Measurements from ENCODE around the gene ATP5F1C.
"Not testable (repeated sequence)": the region's sequence is repeated elsewhere in the genome, so short reads cannot be mapped to it uniquely, and the experiment has no call there.

The ATP5F1C gene

DNA sequence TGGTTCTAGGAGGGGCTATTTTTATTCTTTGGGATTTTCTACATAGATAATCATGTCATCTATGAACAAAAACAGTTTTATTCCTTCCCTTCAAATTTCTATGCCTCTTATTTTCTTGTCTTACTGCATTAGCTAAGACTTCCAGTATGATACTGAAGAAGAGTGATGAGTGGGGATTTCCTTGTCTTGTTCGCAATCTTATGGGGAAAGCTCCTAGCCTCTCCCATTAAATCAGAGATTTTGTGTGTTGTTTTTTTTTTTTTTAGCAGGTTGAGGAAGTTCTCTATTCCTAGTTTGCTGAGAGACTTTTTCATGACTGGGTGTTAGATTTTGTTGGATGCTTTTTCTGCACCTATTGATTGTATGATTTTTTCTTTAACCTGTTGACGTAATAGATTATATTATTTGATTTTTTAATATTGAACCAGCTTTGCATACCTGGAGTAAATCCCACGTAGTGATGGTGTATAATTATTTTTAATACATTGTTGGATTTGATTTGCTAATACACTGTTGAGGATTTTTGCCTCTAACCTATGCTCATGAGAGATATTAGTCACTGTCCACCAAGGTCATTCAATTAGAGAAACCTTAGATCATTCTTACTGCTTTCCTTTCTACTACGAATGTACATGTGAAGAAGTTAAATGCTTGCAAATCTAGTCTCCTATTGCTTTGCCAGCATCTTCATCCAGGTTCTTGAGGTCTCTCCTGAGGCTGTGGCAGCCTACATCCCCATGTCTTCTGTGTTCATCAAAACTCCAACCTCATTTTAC is 6.5 kb downstream of the ATP5F1C start:
- FAIRE-seq = no peak

DNA sequence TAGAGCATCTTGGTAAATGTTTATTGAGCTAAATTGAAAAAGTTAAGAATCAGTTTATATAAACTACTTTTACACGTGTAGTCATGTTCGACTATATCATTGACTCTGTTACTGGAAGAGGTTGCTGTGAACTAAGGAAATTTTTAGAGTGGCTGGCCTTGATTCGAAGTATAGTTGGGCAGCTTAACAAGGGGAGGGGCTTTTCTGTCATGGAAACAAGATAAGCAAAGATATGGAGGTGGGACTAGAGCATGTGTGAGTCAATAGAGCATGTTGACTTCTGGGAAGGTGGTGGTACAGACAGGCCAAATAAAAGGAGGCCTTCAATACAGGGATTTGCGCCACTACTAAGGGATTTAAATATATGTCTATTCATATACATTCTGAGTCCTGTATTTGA is 7.6 kb downstream of the ATP5F1C start:
- no peak for FAIRE-seq

DNA sequence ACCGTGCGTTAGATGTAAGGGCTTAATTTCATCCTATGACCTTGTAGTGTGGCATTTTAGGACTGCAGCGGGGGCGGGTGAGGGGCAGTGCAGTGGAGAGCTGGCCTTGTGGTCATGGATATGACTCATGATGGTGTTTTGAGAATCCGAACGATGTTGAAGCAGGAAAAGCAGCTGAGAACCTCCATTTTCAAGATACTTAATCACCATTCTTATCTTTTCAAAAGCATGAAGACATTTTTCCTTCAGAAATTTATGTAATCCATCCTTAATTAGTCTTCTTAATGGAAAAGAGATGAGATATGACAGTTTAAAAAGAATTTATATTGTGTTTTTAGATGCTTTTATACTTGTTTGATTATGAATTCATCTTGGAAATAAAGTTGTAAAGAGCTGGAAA is 9.6 kb downstream of the ATP5F1C start:
- peak; percentile 47 for FAIRE-seq

DNA sequence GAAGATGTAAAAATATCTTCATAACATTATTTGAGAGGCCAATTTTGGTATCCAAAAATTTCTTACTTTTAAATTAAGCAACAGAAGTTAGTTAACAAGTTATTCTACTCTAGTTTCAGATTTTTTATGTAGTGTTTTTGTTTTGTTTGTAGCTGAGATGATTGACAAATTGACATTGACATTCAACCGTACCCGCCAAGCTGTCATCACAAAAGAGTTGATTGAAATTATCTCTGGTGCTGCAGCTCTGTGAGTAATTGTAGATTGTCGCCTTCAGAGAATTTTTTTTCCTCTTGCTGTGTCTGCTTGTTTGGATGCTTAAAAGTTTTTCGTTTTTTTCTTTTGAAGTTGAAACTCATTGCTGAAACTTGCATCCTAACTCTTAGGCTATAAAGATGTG is 14.6 kb downstream of the ATP5F1C start:
- no peak for FAIRE-seq

DNA sequence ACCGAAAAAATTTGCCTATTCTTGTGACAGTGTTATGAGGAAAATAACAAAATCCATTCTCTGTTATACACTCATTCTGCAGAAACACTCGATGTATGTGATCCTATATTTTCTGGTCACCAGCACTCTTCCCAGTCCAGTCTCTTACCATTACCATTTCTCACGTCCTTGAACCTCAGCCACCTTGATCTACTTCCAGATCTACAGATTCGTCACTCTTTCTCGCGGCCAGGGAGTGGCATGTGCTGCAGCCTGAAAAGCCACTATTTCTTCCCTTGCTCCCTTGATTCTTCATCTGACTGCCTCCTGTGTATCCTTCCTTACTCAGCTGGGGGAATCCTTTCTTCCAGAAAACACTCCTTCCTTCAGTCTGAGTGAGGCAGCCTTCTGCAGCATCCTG is 16.2 kb downstream of the ATP5F1C start:
- FAIRE-seq = no peak

DNA sequence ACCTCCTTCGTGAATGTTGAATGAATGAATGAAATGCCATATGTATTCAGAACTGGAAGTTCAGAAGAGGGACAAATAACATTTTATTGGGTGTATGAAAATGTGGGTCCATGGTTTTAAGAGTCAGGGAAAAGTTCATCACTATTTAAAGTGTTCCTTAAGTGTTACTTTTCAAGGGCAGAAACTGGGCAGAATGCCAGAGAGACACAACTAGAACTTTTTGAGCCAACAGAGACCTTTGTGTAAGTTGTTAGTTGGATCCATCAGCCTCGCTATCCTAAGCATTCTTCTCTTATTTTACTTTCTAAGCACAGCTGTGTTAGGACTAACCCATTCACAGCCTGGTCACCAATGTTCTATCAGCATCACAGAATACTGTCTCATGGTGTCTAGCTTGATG is 16.8 kb downstream of the ATP5F1C start:
- no peak for FAIRE-seq

DNA sequence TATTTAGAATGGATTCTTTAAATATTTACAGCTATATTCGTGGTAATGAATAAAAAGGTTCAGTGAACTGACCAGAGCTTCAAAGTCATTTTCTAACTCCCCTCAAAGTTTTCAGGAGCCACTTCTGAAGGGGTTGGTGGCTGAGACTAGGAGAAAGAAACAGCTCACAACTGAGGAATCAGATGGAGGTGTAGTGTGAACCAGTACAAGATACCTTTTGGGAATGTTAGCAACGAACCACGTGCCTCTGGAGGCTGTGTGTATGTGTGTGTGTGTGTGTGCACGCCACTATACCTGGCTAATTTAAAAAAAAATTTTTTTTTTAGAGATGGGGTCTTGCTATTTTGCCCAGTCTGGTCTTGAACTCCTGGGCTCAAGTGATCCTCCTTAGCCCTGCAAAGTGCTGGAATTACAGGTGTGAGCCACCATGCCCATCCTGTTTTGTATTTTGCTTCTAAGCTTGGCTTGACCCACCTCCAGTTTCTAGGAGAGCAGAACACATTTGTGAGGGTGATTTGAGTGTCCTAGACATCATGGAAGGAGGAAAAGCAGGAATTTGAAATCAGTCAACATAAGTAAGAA is 20.8 kb downstream of the ATP5F1C start:
- no peak for FAIRE-seq

DNA sequence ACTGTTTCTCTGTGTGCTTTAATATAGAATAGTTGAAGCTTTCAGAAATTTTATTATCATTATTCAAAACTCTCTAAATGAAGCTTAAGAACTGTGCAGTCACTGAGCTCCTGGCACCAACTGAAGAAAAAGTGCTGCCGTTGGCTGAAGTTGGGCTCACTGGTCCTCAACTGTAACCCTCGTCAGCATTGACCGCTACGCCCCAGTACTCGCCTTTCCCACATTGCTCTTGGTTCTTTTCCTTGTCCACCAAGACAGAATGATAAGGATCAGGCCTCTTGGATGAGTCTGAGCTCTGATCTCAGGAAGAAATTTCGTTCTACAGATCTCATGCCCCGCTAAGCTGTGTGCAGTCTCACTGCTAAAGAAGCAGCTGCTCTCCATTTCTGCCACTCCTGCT is 22.5 kb downstream of the ATP5F1C start:
- FAIRE-seq = no peak

DNA sequence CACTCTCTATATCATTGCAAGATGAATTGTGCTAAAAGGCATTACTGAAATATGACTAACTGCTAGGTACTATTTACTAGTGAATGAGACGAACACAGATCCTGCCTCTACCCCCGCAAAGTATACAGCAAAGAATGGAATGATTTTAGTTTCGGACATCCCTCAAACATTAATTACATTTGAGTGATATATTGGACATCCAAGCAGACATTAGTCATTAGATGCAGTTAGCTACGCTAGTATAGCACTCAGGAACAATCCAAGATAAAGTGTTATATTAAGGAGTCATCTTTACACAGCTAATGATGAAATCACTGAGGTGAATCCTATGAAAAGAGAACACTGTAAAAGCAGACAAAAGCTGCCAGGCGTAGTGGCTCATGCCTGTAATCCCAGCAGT is 23.0 kb downstream of the ATP5F1C start:
- no peak for FAIRE-seq

DNA sequence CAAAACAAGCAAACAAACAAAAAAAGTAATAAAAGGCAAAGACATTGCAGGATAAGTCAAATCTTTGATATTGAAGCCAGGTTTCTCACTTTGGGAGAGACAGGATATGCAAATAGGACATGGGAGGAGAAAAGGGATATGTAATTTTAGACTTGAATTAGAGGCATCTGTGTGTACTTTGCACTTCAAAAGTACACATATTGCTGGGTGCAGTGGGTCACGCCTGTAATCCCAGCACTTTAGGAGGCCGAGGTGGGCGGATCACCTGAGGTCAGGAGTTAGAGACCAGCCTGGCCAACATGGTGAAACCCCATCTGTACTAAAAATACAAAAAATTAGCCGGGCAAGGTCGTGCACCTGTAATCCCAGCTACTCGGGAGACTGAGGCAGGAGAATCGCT is 23.8 kb downstream of the ATP5F1C start:
- not testable (repeated sequence) for FAIRE-seq

DNA sequence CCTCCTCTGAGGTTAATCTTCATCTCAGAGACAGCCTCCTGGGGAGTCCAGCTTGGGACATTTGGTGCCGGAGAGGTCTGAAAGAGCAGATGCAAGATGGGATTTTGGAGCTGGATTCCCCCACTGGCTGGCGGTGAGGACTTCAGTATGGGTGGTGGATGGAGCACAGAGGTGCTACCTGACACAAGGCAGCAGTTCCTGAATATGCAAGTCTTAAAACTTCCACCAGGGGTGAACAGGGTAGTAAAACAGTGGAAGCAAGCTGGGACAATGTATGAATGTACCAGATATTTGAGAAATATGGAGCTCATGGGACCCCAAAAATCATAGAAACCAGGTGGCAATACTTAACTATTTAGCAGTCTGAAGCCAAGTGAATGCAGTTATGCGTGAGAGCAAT is 25.5 kb downstream of the ATP5F1C start:
- no peak for FAIRE-seq

DNA sequence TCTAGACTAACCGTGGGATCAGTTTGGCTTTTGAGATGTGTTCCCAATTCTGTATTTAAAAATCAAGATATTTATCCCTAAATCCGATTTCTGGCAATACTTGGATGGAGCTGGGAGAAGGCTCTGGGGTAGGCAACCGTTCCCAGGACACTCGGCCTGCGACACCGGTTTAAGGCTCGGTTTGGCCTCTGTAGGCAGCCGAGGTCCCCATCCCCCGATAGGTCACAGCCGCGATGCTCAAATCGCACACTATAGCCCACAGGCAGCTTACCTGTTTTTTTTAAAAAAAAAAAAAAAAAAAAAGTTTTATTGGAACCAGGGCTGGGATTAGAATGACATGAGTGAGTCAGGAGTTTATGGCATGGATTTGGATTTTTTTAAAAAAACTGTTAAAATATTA is 29.6 kb downstream of the ATP5F1C start:
- FAIRE-seq = no peak

DNA sequence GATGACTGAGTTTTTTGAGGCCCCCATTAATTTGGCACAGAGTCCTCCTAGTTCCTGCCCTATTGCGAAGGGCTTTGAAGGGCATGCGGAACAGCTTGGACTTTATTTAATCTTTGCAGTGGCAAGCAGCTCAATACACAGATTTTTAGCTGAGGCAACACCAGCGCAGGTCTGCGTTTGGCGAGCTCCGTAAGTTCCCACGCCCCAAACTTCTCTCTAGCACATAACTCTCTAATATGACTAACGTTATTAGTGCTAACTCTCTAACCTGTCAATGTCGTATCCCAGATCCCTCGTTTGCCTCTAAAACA is 30.0 kb downstream of the ATP5F1C start:
- FAIRE-seq = no peak

DNA sequence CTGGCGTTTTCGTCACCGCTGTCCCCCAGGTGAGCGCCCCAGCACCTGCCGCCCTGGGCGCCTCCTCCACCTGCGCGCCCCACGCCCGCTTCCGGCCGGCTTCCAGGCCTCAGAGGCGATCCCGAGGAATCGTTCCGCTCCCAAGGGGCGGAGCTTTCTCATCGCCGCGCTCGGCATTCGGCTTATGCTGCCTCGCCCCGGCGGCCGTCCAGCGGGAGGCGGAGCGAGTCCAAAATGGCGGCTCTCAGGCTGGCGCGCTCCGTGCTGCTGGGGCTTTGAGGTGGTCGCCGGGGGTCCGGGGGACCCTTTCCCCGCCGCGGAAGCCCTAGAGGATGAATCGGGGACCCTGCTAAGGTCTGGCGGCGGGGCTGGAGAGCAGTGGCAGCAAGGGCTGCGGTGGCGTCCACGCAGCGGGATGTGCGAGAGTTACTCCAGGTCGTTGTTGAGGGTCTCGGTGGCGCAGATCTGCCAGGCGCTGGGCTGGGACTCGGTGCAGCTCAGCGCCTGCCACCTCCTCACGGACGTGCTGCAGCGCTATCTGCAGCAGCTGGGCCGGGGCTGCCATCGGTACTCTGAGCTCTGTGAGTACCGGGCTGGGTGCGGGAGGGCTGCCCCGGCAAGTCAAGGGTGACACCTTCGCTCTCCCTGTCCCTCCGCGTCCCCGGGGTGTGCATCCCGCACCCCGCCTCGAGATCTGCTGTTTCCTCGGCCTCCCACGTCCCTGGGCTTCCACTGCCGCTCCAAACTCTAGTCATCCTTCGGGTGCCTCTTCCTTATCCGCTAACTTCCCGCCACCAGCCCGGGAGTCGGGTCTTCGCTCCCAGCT is 30.5 kb downstream of the ATP5F1C start, which contains the start of gene TAF3:
Gene TAF3 (plus strand): TSS at position 211 of the 826 bp plus-strand sequence. CDS start 205 bp downstream, at position 416.
- FAIRE-seq = no peak

DNA sequence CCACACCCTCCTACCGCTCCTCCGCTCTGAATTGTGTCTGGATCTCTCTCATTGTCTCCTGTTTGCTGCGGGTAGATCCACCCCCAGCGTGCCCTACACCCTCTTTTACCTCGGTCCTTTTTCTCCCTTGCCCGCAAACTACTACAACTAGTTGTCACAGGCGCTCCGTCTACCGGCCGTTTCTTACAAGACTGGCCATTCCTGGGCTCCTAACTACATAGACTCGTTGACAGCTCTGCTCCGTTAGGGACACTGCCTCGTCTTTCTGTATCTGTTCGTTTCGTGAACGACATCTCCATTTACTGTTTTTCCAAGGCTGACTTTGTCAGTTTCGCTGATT is 31.1 kb downstream of the ATP5F1C start:
- no peak for FAIRE-seq

DNA sequence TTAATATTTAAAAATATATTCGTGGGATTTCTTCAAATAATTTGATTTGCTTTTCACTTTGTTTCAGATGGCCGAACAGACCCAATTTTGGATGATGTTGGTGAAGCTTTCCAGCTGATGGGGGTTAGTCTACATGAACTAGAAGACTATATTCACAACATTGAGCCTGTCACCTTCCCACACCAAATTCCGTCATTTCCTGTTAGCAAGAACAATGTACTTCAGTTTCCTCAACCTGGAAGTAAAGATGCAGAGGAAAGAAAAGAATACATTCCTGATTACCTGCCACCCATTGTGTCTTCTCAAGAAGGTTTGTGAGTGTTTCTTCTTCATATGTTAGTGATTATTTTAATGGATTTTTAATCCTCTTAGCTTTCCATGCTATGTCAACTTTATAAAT is 36.3 kb downstream of the ATP5F1C start:
- no peak for FAIRE-seq

DNA sequence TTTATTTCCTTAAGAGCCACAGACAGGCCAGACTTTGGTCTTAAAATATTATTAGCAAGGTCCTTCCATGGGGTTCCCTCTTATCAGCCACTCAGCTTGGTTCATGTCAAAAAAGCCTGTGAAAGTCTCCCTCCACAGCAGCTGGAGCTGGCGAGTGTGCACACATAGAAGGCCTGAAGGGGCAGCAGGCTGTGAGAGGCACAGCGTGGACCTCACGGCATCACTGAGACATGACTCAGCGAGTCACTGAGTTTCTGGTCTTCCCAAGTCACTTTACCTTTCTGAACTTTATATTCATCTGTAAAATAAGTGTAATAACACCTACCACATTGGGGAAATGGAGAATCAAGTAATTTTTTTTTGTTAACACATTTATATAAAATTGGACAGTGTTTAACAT is 39.0 kb downstream of the ATP5F1C start:
- FAIRE-seq = no peak

DNA sequence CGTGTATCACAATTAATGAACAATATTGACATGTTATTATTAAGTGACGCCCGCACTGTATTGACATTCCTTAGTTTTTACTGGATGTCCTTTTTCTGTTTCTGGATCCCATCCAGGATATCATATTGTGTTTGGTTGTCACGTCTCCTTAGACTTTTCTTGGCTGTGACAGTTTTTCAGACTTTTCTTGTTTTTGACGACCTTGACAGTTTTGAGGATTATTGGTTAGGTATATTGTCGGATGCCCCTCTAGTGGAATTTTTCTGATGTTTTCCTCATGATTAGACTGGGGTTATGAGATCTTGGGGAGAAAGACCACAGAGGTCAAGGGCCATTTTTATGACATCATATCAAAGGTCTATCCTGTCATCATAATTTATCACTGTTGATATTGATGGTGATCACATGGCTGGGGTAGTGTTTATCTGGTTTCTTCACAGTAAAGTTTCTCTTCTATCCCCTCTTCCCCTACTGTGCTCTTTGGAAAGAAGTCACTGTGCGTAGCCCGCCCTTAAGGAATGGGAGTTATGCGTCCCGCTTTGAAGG is 41.4 kb downstream of the ATP5F1C start:
- FAIRE-seq = no peak

DNA sequence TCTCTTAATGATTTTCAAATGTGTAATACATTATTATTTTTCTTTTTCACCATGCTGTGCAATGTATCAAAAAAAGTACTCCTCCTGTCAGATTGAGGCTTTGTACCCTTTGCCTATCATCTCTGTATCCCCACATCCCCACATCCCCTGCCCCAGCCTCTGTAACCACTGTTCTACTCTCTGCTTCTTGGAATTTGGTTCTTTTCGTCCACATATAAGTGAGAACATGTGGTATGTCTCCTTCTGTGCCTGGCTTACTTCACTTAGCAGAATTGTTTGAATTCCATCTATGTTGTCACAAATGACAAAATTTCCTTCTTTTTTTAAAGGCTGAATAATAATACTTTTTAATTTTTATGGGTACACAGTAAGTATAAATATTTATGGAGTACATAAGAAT is 44.1 kb downstream of the ATP5F1C start:
- FAIRE-seq = no peak

DNA sequence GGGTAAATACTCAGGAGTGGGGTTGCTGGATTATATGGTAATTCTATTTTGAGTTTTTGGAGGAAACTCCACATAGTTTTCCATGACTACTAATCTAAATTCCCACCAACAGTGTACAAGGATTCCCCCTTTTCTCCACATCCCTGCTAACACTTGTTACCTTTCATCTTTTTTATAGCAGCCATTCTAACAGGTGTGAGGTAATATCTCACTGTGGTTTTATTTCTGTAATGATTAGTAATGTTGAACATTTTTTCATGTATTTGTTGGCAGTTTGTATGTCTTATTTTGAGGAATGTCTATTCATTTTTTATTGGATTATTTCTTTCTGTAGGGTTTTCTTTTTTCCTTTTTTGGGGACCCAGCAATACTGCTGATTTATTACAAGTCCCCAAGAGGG is 45.2 kb downstream of the ATP5F1C start:
- no peak for FAIRE-seq

DNA sequence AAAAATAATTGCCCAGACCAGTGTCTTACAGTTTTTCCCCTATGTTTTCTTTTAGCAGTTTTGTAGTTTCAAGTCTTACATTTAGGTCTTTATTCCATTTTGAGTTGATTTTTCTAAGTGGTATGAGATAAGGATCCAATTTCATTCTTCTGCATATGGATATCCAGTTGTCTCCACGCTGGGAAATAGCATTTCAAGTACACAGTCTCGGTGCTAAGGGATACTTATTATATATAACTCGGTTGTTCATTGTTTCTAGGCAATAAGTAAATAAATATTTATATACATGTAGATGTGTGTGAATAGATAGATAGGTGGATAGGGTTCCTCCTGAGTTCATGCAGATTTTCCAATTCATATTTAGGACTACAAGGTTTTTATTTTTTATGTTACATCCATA is 46.3 kb downstream of the ATP5F1C start:
- no peak for FAIRE-seq

DNA sequence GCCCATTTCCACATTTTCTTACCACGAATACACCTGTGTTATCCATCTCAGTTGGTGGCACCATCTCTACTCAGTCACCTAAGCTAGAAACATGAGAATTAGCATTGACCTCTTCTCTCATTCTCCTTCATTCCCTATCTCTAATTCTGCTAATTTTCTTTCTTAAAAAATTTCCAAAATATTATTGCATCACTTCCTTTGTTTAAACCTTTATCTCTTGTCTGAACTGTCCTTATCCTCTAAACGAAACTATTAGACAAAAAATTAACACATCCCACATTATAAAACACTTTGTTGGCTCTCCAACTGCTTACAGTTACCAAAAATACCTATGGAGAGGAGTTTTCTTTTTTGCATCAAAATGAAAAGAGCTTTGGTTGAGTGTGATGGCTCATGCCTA is 48.6 kb downstream of the ATP5F1C start:
- FAIRE-seq = no peak

DNA sequence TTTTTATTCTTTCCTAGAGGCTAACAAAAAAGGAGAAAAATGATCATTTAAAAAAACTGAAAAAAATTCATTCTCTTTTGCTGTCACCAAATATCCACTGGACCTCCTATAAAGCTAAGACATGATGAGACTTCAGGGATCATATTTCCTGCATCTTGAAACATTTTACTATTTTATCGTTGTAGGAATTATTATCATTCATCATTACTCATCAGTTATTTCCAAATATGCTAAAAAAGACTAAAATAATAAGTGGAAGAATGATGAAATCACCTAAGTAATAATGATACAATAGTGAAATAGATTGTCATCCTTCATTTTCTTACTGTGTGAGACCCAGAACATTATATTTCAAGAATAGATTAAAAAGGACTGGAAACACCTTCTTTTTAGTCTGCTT is 58.6 kb downstream of the ATP5F1C start:
- no peak for FAIRE-seq

DNA sequence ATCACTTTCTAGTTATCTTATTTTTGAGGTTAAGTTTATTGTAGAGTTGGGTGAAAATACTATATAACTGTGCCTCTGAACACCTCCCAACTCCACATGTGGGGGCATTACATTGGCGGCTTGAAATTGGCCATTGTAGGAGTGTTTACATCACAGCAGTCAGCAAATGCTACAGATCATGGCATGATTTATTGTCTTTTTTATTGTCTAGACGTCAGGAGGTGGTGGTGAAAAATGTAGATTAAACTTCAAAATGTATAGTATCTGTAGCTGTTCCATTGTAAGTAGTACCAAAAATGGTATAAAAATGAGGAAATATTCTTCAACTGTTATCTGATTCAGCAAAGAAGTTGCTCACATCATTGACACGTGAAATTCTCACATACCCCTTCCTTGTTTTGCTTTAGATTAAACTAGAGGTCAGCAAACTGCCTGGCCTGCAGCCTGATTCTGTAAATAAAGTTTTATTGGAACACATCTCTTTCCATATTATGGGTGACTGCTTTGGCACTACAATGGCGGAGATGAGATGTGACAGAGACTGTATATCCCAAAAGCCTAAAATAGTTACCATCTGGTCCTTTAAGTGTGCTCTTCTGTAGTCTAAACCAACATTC is 65.4 kb downstream of the ATP5F1C start:
- no peak for FAIRE-seq

All from G401.6 (cell line).